Ishikawa (cell line): ENCODE measurements around the gene PTPRM.

Experiments used
- CREB1 ChIP-seq: IDR thresholded peaks from 2 replicates; pipeline ENCODE4 v1.6.1; 2012; ENCODE audit warnings: low read depth
- EP300 ChIP-seq: IDR thresholded peaks from 2 replicates; pipeline ENCODE4 v1.6.1; 2012; ENCODE audit warnings: borderline replicate concordance
- REST ChIP-seq: IDR thresholded peaks from 2 replicates; pipeline ENCODE4 v1.6.1; 2012; ENCODE audit warnings: low read depth, mild to moderate bottlenecking
- TAF1 ChIP-seq: IDR thresholded peaks from 2 replicates; pipeline ENCODE4 v1.6.1; 2012; ENCODE audit warnings: low read depth, mild to moderate bottlenecking
- YY1 ChIP-seq: IDR thresholded peaks from 2 replicates; pipeline ENCODE4 v1.6.1; 2012; ENCODE audit warnings: low read depth
- ZBTB7A ChIP-seq: IDR thresholded peaks from 2 replicates; pipeline ENCODE4 v1.6.1; 2012; ENCODE audit warnings: low read depth
- TF ChIP-seq, protein P1 (sequence below): IDR thresholded peaks from 2 replicates; pipeline ENCODE4 v1.6.1; 2012

DNA sequence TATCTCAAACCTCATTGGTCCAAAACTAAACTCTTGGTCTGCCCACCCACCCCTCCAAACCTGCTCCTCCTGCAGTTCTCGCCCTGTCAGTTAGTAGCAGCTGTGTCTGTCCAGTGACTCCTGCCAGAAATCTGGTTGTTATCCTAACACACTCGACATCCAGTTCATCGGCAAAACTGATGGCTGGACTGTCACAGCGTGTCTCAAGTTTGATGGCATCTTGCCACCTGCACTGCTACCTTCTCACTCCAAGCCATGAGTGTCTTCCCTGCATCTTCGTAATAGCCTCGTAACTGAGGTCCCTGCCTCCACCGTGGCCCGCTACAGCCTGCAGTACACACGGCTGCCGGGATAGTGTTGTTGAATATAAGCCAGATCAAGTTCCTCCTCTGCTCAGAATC is 572.0 kb downstream of the PTPRM start:
- TF ChIP-seq TAF1 (no peak), CREB1 (no peak), REST (no peak), EP300 (no peak), YY1 (no peak), ZBTB7A (no peak)
- TF ChIP-seq, protein P1, sequence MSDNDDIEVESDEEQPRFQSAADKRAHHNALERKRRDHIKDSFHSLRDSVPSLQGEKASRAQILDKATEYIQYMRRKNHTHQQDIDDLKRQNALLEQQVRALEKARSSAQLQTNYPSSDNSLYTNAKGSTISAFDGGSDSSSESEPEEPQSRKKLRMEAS: no peak
